ENCODE measurements around the gene TOX2.

The TOX2 gene

DNA sequence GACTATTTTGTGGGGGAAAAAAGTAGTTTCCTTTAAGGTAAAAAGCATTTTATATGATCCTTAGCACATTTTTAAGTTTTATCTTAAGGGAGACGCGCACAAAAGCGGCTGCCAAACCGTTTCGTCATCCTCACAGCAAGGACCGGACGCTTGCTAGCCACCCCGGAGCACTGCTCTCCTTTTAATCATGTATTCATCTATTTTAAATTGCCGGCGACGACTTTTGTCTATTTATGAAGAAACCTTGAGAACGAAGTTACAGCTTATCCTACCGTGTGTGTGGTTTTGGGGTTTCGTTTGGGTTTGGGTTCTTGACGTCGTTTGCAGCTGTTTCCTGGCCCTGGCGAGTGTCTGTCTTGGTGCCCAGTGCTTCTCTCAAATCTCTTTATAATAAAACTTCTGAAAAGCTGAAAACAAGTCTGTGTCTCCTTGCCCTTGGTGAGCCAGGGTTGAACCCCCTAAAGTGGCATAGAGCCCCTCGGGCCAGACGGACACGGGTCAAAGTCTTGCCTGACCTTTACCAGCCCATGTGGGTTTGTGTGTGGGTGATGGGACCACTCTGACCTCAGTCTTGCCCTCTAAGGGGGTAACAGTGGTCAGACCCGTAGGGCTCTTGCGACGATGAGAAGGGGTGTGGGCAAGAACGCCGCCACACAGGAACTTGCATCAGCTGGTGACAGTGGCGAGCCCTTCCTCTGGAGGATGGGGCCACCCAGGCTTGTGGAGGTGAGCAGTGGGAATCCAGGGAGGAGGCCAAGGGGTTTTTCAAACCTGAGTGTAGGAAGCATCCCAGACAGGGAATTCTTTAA lies 154.8 kb downstream of the TOX2 start:
- H3K27ac ChIP-seq, result no peak overlapping the region
- TF ChIP-seq CTCF (IDR thresholded peaks at IDR 0.05), result no peak
- H3K9me3 ChIP-seq (ENCODE audit: control insufficient read depth, low read length), result no peaks in the 10 kb centered on the region
- no peaks in the 10 kb centered on the region for H3K27me3 ChIP-seq (ENCODE audit: control insufficient read depth, insufficient read depth, low read length)
- no peak overlapping the region for H3K4me2 ChIP-seq (ENCODE audit: low read length)
- no peaks in the 10 kb centered on the region for H3K4me1 ChIP-seq
- no peaks in the 10 kb centered on the region for H3K36me3 ChIP-seq (ENCODE audit: control insufficient read depth, insufficient read depth, low read length)
- H2AFZ ChIP-seq, result no peak overlapping the region
- no peak overlapping the region for H3K4me3 ChIP-seq (ENCODE audit: low read depth, low read length)
- H3K9ac ChIP-seq, result no peak overlapping the region
- no peaks in the 10 kb centered on the region for H3K79me2 ChIP-seq

DNA sequence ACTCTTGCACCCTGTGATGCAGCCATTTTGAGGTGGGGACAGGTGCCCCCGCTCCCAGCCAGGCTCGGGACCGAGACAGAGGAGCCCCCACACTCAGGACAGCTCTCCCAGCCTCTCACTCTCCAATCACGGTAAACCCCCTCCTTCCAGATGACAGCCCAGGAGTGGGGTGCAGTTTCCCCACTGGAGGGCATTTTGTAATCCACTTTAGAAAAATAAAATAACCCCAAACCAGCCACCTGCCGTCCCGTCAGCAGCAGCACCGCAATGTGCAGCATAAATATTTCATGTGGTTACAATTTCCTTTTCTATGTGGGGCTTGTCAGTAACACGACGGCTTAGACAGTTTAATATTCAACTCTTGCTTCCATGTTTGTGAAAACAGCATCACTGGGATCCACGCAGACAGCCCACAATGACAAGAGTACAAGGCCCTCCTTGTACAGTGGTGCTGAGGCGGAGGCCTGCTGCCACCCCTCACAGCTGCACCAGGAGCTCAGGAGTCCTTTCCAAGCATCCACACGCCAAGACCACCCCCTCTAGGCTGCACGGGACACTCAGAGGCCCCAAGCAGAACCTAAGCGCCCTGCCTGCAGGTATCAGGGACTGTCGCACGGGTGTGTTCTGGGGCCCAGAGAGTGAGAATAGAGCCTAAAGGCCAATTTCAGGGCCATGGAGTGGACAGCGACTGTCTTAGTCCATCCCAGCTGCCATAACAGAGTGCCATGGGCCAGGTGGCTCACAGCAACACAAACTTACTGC lies 155.7 kb downstream of the TOX2 start:
- Histone ChIP-seq H3K79me2 (no peaks in the 10 kb centered on the region), H3K4me2 (ENCODE audit: low read length) (no peak overlapping the region), H2AFZ (no peak overlapping the region), H3K9ac (no peak overlapping the region), H3K27me3 (ENCODE audit: control insufficient read depth, insufficient read depth, low read length) (no peaks in the 10 kb centered on the region), H3K27ac (no peak overlapping the region), H3K4me3 (ENCODE audit: low read depth, low read length) (no peak overlapping the region), H3K36me3 (ENCODE audit: control insufficient read depth, insufficient read depth, low read length) (no peaks in the 10 kb centered on the region), H3K4me1 (no peaks in the 10 kb centered on the region), H3K9me3 (ENCODE audit: control insufficient read depth, low read length) (no peaks in the 10 kb centered on the region)
- TF ChIP-seq CTCF (IDR thresholded peaks at IDR 0.05), result no peak

- Histone ChIP-seq H3K4me3 (ENCODE audit: low read depth, low read length) (no peak overlapping the region), H3K27me3 (ENCODE audit: control insufficient read depth, insufficient read depth, low read length) (no peaks in the 10 kb centered on the region), H3K36me3 (ENCODE audit: control insufficient read depth, insufficient read depth, low read length) (no peaks in the 10 kb centered on the region), H3K79me2 (no peaks in the 10 kb centered on the region), H2AFZ (no peak overlapping the region), H3K27ac (no peak overlapping the region), H3K4me2 (ENCODE audit: low read length) (no peak overlapping the region), H3K9me3 (ENCODE audit: control insufficient read depth, low read length) (no peaks in the 10 kb centered on the region), H3K9ac (no peak overlapping the region), H3K4me1 (no peaks in the 10 kb centered on the region)
- no peak for TF ChIP-seq CTCF (IDR thresholded peaks at IDR 0.05)
Observed at GRCh38 chr20:44071057-44071456, 156.4 kb downstream of the TOX2 start.

DNA sequence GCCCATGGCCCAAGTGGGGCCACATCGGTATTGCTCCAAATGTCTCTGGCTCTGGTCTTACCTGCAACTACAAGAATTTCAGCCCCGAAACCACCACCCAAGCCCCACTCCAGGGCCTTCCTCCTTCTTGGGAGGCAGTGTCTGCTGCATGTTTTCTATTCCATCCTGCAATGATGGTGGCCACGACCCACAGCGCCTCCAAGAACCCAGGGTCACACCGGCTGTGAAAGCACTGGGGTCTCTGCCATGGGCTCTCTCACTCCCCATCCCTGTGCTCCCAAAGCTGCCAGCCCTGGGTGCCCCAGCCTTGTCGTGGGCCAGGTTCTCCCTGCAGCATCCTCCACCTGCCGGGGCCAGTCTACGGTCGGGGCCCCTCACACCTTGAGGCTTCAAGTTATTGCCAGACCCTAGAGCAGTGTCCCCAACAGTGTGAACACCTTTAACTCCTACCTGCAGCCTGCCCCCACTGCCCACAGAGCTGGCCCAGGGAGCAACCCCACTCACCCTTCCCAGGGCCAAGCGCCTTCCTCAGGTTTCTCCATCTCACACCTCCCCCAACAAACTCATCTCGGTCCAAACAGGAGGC lies 157.0 kb downstream of the TOX2 start:
- H3K36me3 ChIP-seq (ENCODE audit: control insufficient read depth, insufficient read depth, low read length), result no peaks in the 10 kb centered on the region
- H2AFZ ChIP-seq, result no peak overlapping the region
- H3K4me3 ChIP-seq (ENCODE audit: low read depth, low read length), result no peak overlapping the region
- H3K27me3 ChIP-seq (ENCODE audit: control insufficient read depth, insufficient read depth, low read length), result no peaks in the 10 kb centered on the region
- H3K27ac ChIP-seq, result no peak overlapping the region
- TF ChIP-seq CTCF (IDR thresholded peaks at IDR 0.05), result no peak
- H3K9ac ChIP-seq, result no peak overlapping the region
- no peak overlapping the region for H3K4me2 ChIP-seq (ENCODE audit: low read length)
- no peaks in the 10 kb centered on the region for H3K9me3 ChIP-seq (ENCODE audit: control insufficient read depth, low read length)
- H3K4me1 ChIP-seq, result no peaks in the 10 kb centered on the region
- H3K79me2 ChIP-seq, result no peaks in the 10 kb centered on the region

Data from parathyroid adenoma (tissue), 2 donors.